ENCODE results near the gene IL22RA1.

IL22RA1 gene

DNA sequence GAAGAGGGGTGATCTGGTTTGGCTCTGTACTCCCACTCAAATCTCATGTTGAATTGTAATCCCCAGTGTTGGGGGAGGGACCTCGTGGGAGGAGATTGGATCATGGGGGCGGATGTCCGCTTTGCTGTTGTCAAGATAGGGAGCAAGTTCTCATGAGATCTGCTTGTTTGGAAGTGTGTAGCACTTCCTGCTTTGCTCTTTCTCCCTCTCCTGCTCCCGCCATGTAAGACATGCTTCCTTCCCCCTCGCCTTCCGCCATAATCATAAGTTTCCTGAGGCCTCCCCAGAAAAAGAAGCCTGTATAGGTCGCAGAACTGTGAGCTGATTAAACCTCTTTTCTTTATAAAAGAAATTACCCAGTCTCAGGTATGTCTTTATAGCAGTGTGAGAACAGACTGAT is 58.9 kb downstream of the IL22RA1 start:
- Mint-ChIP-seq H3K27ac (no peak overlapping the region), H3K36me3 (ENCODE audit: low read depth) (no peaks in the 10 kb centered on the region), H3K9me3 (no peaks in the 10 kb centered on the region)

DNA sequence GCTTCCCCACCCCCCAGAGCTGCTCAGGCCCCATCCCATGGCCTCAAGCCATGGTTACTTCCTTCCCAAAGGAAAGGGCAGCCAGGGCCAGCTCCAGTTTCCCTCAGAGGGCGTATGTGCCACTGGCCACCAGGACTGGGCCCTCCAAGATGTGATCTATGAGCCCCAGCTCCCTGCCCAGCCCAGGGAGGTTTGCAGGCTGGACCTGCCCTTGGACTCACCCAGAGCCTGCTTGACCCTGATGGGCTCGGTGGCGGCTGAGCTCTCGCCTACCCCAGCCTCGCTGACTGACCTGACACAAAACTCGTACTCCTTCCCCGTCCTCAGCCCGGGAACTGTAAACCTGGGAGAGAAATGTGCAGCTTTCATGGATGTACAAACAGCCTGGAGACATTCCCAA is 60.6 kb downstream of the IL22RA1 start:
- no peaks in the 10 kb centered on the region for H3K4me1 Mint-ChIP-seq (ENCODE audit: low read depth)
- H3K36me3 Mint-ChIP-seq (ENCODE audit: low read depth) = no peaks in the 10 kb centered on the region
- H3K4me3 Mint-ChIP-seq = no peak overlapping the region
- peaks cover 1% of the 10 kb centered on the region for H3K27me3 Mint-ChIP-seq
- H3K9me3 Mint-ChIP-seq = no peaks in the 10 kb centered on the region
- no peak overlapping the region for H3K27ac Mint-ChIP-seq
- intact Hi-C loops (cut with micrococcal nuclease) = no loop called here

More for the DNA sequence above, 58.9 kb downstream of the IL22RA1 start:
- intact Hi-C loops (cut with micrococcal nuclease) = no loop called here
- Mint-ChIP-seq H3K4me3 (no peak overlapping the region), H3K27me3 (peaks cover 1% of the 10 kb centered on the region), H3K4me1 (ENCODE audit: low read depth) (no peaks in the 10 kb centered on the region)

DNA sequence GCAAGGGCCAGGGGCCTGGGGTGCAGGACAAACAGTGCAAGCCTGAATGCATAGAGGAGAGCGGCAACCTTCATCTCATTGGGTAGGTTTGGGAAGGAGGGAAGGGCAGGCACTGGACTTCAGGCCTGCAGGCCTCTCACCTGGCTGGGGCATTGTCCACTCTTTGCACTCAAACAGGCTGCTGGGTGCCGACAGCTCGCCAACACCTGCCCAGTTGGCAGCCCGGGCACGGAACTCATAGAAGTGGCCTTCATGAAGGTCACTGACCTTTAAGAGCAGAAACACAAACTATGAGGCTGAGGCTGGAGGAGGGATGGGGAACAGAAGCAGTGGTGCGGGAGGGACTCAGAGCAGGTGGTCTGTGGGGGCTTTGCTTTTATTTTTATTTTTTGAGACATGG is 61.8 kb downstream of the IL22RA1 start:
- no peak overlapping the region for H3K4me3 Mint-ChIP-seq
- no peaks in the 10 kb centered on the region for H3K36me3 Mint-ChIP-seq (ENCODE audit: low read depth)
- H3K9me3 Mint-ChIP-seq = no peaks in the 10 kb centered on the region
- H3K27me3 Mint-ChIP-seq = peaks cover 1% of the 10 kb centered on the region
- intact Hi-C loops (cut with micrococcal nuclease) = no loop called here
- no peaks in the 10 kb centered on the region for H3K4me1 Mint-ChIP-seq (ENCODE audit: low read depth)
- no peak overlapping the region for H3K27ac Mint-ChIP-seq

DNA sequence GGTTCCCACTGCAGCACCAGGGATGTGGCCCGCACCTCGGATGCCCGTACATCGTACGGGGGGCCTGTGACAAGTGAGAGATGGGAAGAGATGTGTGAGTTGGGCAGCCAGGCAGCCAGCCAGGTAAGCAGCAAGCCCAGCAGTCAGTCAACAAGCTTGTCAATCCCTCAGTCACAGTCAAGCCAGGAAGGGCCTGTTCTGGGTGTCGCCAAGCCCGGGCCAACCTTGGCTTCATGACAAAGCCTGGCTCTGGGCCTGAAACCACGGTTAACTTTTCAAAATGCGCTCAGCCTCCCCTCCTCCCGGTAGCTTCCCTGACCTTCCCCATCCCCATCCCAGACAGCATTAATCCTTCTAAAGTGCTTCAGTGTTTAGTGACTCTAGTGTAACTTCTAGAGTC is 62.8 kb downstream of the IL22RA1 start:
- H3K4me1 Mint-ChIP-seq (ENCODE audit: low read depth) = no peaks in the 10 kb centered on the region
- no peaks in the 10 kb centered on the region for H3K27me3 Mint-ChIP-seq
- intact Hi-C loops (cut with micrococcal nuclease) = no loop called here

DNA sequence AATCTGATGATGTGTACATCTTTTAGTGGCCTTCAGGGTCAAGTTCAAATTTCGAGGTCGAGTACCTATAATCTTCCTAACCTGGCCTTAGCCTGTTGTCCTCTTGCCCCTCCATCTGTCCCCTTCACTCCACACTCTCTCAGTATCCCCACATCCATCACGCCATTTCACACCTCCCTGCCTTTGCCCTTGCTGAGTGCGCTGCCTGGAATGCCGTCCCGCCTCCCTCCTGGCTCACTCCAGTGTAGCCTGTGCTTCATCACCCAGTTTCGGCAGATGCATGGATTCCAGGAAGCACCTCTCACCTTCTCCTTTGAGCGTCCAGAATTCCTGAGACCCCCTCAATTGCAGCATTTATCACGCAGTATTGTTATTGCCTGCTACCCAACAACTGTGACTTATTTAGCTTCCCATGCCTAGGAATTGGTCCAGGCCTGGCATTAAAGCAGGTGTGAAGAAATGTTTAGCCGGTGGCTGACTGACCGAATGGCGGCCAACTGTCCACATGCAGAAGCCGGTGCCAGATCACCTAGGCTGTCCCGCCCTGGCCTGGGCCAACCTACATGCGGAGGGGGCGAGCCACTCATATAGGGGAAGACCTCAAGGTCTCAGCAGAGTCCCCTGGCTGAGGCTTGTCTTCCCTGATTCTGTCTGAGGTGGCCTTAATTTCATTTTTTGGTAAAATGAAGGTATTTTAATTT is 65.5 kb downstream of the IL22RA1 start:
- H3K27ac Mint-ChIP-seq = no peak overlapping the region
- intact Hi-C loops (cut with micrococcal nuclease) = no loop called here
- no peaks in the 10 kb centered on the region for H3K27me3 Mint-ChIP-seq
- no peaks in the 10 kb centered on the region for H3K9me3 Mint-ChIP-seq
- no peak overlapping the region for H3K4me3 Mint-ChIP-seq
- no peaks in the 10 kb centered on the region for H3K36me3 Mint-ChIP-seq (ENCODE audit: low read depth)
- H3K4me1 Mint-ChIP-seq (ENCODE audit: low read depth) = no peaks in the 10 kb centered on the region

More for the DNA sequence above, 62.8 kb downstream of the IL22RA1 start:
- Mint-ChIP-seq H3K27ac (no peak overlapping the region), H3K36me3 (ENCODE audit: low read depth) (no peaks in the 10 kb centered on the region), H3K4me3 (no peak overlapping the region), H3K9me3 (no peaks in the 10 kb centered on the region)

DNA sequence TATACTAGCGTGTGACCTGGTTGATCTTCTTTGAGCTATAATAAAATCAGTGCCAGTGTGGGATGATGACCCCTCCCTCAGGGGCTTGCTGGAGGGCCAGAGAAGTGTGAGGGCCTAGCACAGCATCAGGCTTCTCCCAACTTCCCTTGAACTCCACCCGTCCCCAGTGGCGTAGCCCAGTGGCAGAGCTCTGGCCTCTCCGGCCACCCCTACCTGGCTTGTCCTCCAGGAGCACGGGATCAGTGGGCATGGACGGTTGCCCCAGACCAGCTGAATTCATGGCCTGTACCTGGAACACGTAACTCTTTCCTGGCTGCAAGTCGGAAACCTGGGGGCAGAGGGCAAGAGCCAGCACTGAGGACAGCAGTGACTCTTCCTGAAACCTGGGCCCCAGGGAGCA is 67.0 kb downstream of the IL22RA1 start:
- no peaks in the 10 kb centered on the region for H3K4me1 Mint-ChIP-seq (ENCODE audit: low read depth)
- H3K27me3 Mint-ChIP-seq = peaks cover under 1% of the 10 kb centered on the region
- intact Hi-C loops (cut with micrococcal nuclease) = no loop called here
- H3K4me3 Mint-ChIP-seq = no peak overlapping the region
- no peaks in the 10 kb centered on the region for H3K9me3 Mint-ChIP-seq
- no peak overlapping the region for H3K27ac Mint-ChIP-seq
- no peaks in the 10 kb centered on the region for H3K36me3 Mint-ChIP-seq (ENCODE audit: low read depth)

DNA sequence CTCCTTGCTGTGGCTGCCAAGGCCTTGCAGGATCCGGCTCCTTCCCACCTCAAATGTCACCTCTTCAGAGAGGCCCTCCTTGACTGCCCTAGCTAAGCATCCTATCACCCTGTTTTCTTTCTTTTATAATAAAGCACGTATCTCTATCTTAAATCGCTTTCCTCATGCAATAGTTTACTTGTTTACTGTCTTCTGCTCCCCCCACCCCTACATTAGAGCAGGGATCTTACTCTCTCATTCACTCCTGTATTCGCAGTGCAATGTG is 67.4 kb downstream of the IL22RA1 start:
- Mint-ChIP-seq H3K4me1 (ENCODE audit: low read depth) (no peaks in the 10 kb centered on the region), H3K4me3 (no peak overlapping the region), H3K27me3 (peaks cover 1% of the 10 kb centered on the region), H3K27ac (no peak overlapping the region), H3K36me3 (ENCODE audit: low read depth) (no peaks in the 10 kb centered on the region), H3K9me3 (no peaks in the 10 kb centered on the region)
- intact Hi-C loops (cut with micrococcal nuclease) = no loop called here

DNA sequence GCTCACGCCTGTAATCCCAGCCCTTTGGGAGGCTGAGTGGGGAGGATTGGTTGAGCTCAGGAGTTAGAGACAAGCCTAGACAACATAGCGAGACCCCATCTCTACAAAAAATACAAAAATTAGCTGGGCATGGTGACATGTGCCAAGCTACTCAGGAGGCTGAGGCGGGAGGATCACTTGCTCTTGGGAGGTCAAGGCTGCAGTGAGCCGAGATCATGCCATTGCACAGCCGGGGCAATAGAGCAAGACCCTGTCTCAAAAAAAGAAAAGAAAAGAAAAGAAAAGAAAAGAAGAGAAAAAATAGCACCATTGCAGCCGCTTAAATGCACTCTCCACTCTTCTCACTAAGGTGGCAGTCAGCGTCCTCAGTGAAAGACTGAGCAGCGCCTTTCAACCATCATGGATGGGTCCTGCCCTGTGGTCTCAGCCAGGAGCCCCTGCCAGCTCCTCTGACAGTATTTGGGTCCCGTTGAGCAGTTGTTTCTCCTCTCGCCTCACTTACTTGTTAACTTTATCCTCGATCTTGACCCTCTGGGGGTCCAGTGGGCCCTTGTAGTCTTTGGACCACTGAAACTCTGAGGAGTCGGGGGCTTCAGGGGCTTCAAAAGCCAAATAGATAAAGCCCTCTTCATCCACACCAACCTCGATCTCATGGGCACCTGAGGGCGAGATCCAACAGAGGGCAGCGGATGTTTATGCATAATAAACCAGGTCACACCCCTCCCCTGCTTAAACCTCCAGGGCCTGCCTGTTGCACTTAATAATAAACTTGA is 67.9 kb downstream of the IL22RA1 start:
- intact Hi-C loops (cut with micrococcal nuclease) = loop anchor here (5.0 kb wide), 1 partner anchor 317 kb away; no protein-coding TSS in a partner anchor
- Mint-ChIP-seq H3K9me3 (no peaks in the 10 kb centered on the region), H3K27ac (no peak overlapping the region)

DNA sequence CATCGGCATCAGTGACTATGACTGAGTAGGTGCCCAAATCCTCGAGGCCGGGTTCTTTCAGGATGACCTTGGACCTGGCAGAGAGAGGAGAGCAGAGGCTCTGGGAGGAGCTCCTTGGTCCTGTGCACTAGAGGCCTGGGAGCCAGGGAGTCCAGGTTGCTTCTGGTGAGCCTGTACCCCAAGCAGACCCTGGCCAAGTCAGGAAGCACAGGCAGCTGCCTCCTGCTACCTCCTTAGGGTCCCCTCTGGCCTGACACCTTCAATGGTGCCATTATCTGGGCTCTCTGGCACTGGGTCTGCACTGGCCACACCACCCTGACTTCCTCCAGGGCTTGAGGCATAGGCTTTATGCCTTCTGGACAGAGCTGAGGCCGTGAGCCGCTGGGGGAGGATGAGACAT is 68.7 kb downstream of the IL22RA1 start:
- H3K27ac Mint-ChIP-seq = no peak overlapping the region
- intact Hi-C loops (cut with micrococcal nuclease) = loop anchor here (5.0 kb wide), 1 partner anchor 318 kb away; no protein-coding TSS in a partner anchor
- peaks cover 5% of the 10 kb centered on the region for H3K4me1 Mint-ChIP-seq (ENCODE audit: low read depth)
- H3K9me3 Mint-ChIP-seq = no peaks in the 10 kb centered on the region
- H3K36me3 Mint-ChIP-seq (ENCODE audit: low read depth) = no peaks in the 10 kb centered on the region
- no peak overlapping the region for H3K4me3 Mint-ChIP-seq
- H3K27me3 Mint-ChIP-seq = peaks cover 3% of the 10 kb centered on the region

More for the DNA sequence above, 67.9 kb downstream of the IL22RA1 start:
- Mint-ChIP-seq H3K36me3 (ENCODE audit: low read depth) (no peaks in the 10 kb centered on the region), H3K4me3 (no peak overlapping the region), H3K4me1 (ENCODE audit: low read depth) (no peaks in the 10 kb centered on the region), H3K27me3 (peaks cover 1% of the 10 kb centered on the region)

DNA sequence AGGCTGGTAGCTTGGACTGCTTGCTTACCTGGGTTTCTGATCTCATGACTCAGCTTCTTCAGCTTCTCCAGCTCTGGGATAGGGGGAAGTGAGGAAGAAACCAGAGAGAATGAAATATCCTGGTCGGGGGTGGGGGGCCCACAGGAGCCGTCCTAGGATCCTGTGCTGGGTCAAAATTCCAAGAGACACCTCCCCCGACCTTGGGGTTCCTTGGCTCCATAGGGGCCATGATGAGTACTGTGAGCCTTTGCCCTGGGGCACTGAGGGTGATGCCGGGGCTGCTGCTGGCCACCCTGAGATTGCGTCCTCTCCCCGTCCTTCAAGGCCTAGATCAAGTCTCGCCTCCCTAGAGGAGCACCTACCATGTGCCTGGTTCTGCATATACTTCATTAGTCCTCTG is 71.0 kb downstream of the IL22RA1 start:
- Mint-ChIP-seq H3K27me3 (peaks cover 5% of the 10 kb centered on the region), H3K36me3 (ENCODE audit: low read depth) (no peaks in the 10 kb centered on the region), H3K9me3 (no peaks in the 10 kb centered on the region), H3K4me1 (ENCODE audit: low read depth) (peaks cover 18% of the 10 kb centered on the region), H3K4me3 (no peak overlapping the region), H3K27ac (no peak overlapping the region)
- intact Hi-C loops (cut with micrococcal nuclease) = loop anchor here (5.0 kb wide), 1 partner anchor 320 kb away; no protein-coding TSS in a partner anchor

DNA sequence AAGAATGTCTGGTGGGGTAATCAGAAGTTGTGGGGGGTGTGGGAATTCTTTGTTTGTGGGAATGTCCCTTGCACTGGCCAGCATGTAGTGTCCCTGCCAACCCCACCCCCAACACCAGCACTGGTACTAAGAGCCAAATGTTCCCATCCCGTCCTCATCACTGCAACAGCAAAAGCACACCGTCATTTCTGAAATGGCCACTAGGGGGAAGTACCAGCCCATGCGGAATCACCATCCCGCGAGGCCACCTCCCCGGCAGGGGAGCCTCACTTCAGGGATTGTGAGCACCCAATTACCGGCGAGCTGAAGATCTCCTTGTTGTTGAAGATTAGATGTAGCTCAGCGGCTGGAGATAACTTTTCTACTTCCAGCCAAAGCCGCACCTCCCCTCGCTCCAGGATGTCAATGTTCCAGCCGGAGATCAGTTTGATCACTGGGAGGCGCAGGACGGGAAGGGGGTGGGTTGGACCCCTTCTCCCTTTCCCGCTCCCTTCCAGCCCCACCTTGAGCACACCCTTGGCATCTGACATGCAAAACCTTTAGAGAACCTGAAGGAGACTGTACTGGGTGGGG is 72.0 kb downstream of the IL22RA1 start:
- peaks cover 5% of the 10 kb centered on the region for H3K27me3 Mint-ChIP-seq
- H3K4me3 Mint-ChIP-seq = no peak overlapping the region
- no peak overlapping the region for H3K27ac Mint-ChIP-seq
- H3K9me3 Mint-ChIP-seq = no peaks in the 10 kb centered on the region
- H3K4me1 Mint-ChIP-seq (ENCODE audit: low read depth) = peaks cover 18% of the 10 kb centered on the region
- no peaks in the 10 kb centered on the region for H3K36me3 Mint-ChIP-seq (ENCODE audit: low read depth)
- intact Hi-C loops (cut with micrococcal nuclease) = loop anchor here (5.0 kb wide), 1 partner anchor 321 kb away; no protein-coding TSS in a partner anchor

DNA sequence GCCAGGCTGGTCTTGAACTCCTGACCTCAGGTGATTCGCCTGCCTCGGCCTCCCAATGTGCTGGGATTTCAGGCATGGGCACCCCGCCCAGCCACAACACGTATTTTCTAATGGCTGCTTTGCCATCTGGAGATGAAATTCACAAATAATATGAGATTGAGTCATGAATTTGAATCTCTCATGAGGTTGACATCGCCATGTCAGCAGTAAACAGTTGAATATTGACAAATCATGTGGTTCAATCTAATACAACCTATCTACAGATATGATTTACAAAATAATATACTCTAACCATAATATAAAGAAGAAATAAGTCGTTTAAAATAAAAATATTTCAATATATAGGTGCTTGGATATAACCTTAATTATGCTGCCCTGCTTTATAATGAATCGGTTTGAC is 73.1 kb downstream of the IL22RA1 start:
- no peaks in the 10 kb centered on the region for H3K36me3 Mint-ChIP-seq (ENCODE audit: low read depth)
- H3K27me3 Mint-ChIP-seq = peaks cover 5% of the 10 kb centered on the region
- intact Hi-C loops (cut with micrococcal nuclease) = loop anchor here (5.0 kb wide), 1 partner anchor 322 kb away; no protein-coding TSS in a partner anchor
- no peak overlapping the region for H3K4me3 Mint-ChIP-seq
- H3K4me1 Mint-ChIP-seq (ENCODE audit: low read depth) = peaks cover 18% of the 10 kb centered on the region
- H3K9me3 Mint-ChIP-seq = no peaks in the 10 kb centered on the region
- H3K27ac Mint-ChIP-seq = no peak overlapping the region

All from dendritic cell treated with granulocyte-macrophage colony-stimulating factor and Interleukin-4, amounts not matched to agents 40 ng/mL and 50 ng/mL, for 4 days (primary cell).